Measurements from ENCODE around the gene TMEM163. TPM values are rescaled to one million over a fixed set of nuclear protein-coding genes. Genes with fewer than 3 reads are reported as not detected.

The TMEM163 gene
- total and polyA plus RNA-seq, 2 donors (not counting 3 experiments of a cell fraction or from before 2014, with no cell fraction given), result 1.0 to 2.8 TPM

- intact Hi-C loops (cut with micrococcal nuclease), result loop anchor here (1.0 kb wide), 5 partner anchors 20 to 328 kb away; no protein-coding TSS in a partner anchor
- TF ChIP-seq FOS (IDR thresholded peaks at IDR 0.05; ENCODE audit: borderline replicate concordance, insufficient read depth, low read length), result peak; percentile 95
- TF ChIP-seq CTCF (IDR thresholded peaks at IDR 0.05; ENCODE audit: extremely low read depth in 1 of 2, insufficient read depth in 1 of 2, low read depth in 1 of 2, low read length in 2 of 2), result no peak
- no peak for TF ChIP-seq GATA2 (IDR thresholded peaks at IDR 0.05; ENCODE audit: insufficient read depth, insufficient read length, low read depth, low read length)
- peak; percentile 33 for TF ChIP-seq POLR2A (IDR thresholded peaks at IDR 0.05; ENCODE audit: low read depth, low read length)
- peak; percentile 88 for TF ChIP-seq POLR2AphosphoS5 (IDR thresholded peaks at IDR 0.05; ENCODE audit: insufficient read depth, low read depth, low read length)
- TF ChIP-seq MYC (IDR thresholded peaks at IDR 0.05; ENCODE audit: low read depth, low read length), result no peak
- TF ChIP-seq EZH2 (IDR thresholded peaks at IDR 0.05; ENCODE audit: borderline replicate concordance, low read depth, low read length, severe bottlenecking), result no peak
- TF ChIP-seq MAX (IDR thresholded peaks at IDR 0.05; ENCODE audit: insufficient read depth, insufficient read length), result no peak
- peak; percentile 97 for TF ChIP-seq JUN (IDR thresholded peaks at IDR 0.05; ENCODE audit: borderline replicate concordance, insufficient read depth, insufficient read length, low read depth)
- peak overlapping the region; percentile 32 for H3K9ac ChIP-seq (replicated peaks; ENCODE audit: extremely low read depth, insufficient read depth, low read length)
- no peak overlapping the region for H3K4me3 ChIP-seq (replicated peaks in 1 of 3; ENCODE audit: insufficient read depth in 1 of 3, low read depth in 1 of 3, low read length in 3 of 3)
- no peaks in the 10 kb centered on the region for H4K20me1 ChIP-seq (replicated peaks; ENCODE audit: control insufficient read depth, extremely low read depth, insufficient read depth, low read length)
- H3K27ac ChIP-seq (ENCODE audit: insufficient read depth, low read depth, low read length), result peak overlapping the region; percentile 45
- peaks cover 0 to 2% of the 10 kb centered on the region in 2 experiments for H3K36me3 ChIP-seq (ENCODE audit: control insufficient read depth in 2 of 2, extremely low read depth in 1 of 2, insufficient read depth in 2 of 2, low read length in 2 of 2)
- FAIRE-seq, result peak; percentile 98
- DNase-seq (ENCODE audit: low read depth, low spot score), result peak; percentile 90
- H3K4me1 ChIP-seq (ENCODE audit: control insufficient read depth, extremely low read depth, insufficient read depth, low read length), result peaks cover 43% of the 10 kb centered on the region
- no peaks in the 10 kb centered on the region for H3K9me1 ChIP-seq (replicated peaks; ENCODE audit: control insufficient read depth, extremely low read depth, insufficient read depth, low read length)
- no peaks in the 10 kb centered on the region for H3K9me3 ChIP-seq (replicated peaks; ENCODE audit: control insufficient read depth, insufficient read depth, low read length)
- H3K27me3 ChIP-seq (ENCODE audit: control insufficient read depth in 2 of 2, insufficient read depth in 2 of 2, low read length in 2 of 2), result no peaks in the 10 kb centered on the region
- no peak overlapping the region for H2AFZ ChIP-seq (ENCODE audit: low read depth, low read length)
- ChIA-PET CTCF (interaction anchor here (0.6 to 11.1 kb wide), 19 partner anchors 10 to 562 kb away, joined by 3 to 234 read pairs (median 5); no protein-coding TSS in a partner anchor), POLR2A (interaction anchor here (0.7 kb wide), 1 partner anchor 46 kb away, joined by 3 read pairs; no protein-coding TSS in a partner anchor)
- BruUV-seq (replicated peaks), result no TSS peak
- H3K4me2 ChIP-seq (ENCODE audit: insufficient read depth, low read length), result peak overlapping the region; percentile 56
- dilution Hi-C loops (cut with MboI; ENCODE audit: extremely low pct_ligation_motif_present, low sequenced_read_pairs), result no loop called here
- no peaks in the 10 kb centered on the region for H3K79me2 ChIP-seq (ENCODE audit: control insufficient read depth, insufficient read depth, low read length)
Measured at GRCh38 chr2:134446383-134447017, 272.3 kb downstream of the TMEM163 start.
